Neural crest cell (in vitro differentiated cells): ENCODE results near the gene CHAD. TPM values are rescaled to one million over a fixed set of nuclear protein-coding genes. Genes with fewer than 3 reads are reported as not detected.

ENCODE experiments used
- DNase-seq: peaks from one replicate; pipeline ENCODE4 v3.0.0; 2021; ENCODE audit warnings: low read depth, mixed read lengths, low spot score
- H3K27ac Mint-ChIP-seq: one replicate; pipeline ENCODE4 v1.8.0; 2021; ENCODE audit warnings: mild to moderate bottlenecking, mixed read lengths; ENCODE audit not compliant: unreplicated experiment
- H3K27me3 Mint-ChIP-seq: 2 replicates; pipeline ENCODE4 v1.8.0; 2021; ENCODE audit warnings: low read depth, mild to moderate bottlenecking, mixed read lengths
- H3K36me3 Mint-ChIP-seq: 2 replicates; pipeline ENCODE4 v1.8.0; 2021; ENCODE audit warnings: low read depth, mild to moderate bottlenecking, mixed read lengths
- H3K4me1 Mint-ChIP-seq: 2 replicates; pipeline ENCODE4 v1.8.0; 2021; ENCODE audit warnings: mixed read lengths
- H3K4me3 Mint-ChIP-seq: one replicate; pipeline ENCODE4 v1.8.0; 2021; ENCODE audit warnings: mild to moderate bottlenecking, mixed read lengths
- H3K9me3 Mint-ChIP-seq: 2 replicates; pipeline ENCODE4 v1.8.0; 2021; ENCODE audit warnings: mixed read lengths
- total RNA-seq: library from RNA; stranded (reverse); gene quantifications from 2 replicates; pipeline ENCODE4 v1.2.1, GENCODE V29; 2021
- TF ChIP-seq, protein P1 (sequence below): fragments of 200-600 bp; sonication (generic); conservative IDR thresholded peaks from 2 replicates; pipeline ENCODE4 v1.5.0; 2021; ENCODE audit warnings: antibody characterized with exemption, mild to moderate bottlenecking

CHAD gene
- total RNA-seq, 1 donor from 2014 or later, result 0.19 TPM

DNA sequence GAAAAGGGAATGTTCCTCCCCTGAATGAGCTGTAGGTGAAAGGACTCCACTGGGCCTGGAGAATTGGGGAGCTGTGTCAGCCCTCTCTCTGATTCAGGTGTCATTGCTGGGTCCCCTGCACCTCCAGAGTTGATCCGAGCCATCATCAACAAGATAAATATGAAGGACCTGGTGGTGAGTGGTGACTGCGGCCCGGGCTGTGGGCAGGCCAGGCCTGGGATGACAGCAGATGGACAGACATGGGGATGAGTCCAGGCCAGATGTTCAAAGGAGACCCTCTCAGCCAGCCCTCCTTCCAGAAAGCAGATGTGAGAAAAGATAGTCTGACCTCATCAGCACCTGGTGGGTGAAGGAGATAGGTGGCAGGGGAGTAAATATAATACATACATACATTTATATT is 4.6 kb downstream of the CHAD start:
- Mint-ChIP-seq H3K9me3 (no peaks in the 10 kb centered on the region), H3K4me1 (peaks cover 16% of the 10 kb centered on the region), H3K4me3 (no peak overlapping the region), H3K36me3 (no peaks in the 10 kb centered on the region), H3K27ac (no peak overlapping the region), H3K27me3 (peaks cover 18% of the 10 kb centered on the region)
- DNase-seq, result no peak
- TF ChIP-seq, protein P1, sequence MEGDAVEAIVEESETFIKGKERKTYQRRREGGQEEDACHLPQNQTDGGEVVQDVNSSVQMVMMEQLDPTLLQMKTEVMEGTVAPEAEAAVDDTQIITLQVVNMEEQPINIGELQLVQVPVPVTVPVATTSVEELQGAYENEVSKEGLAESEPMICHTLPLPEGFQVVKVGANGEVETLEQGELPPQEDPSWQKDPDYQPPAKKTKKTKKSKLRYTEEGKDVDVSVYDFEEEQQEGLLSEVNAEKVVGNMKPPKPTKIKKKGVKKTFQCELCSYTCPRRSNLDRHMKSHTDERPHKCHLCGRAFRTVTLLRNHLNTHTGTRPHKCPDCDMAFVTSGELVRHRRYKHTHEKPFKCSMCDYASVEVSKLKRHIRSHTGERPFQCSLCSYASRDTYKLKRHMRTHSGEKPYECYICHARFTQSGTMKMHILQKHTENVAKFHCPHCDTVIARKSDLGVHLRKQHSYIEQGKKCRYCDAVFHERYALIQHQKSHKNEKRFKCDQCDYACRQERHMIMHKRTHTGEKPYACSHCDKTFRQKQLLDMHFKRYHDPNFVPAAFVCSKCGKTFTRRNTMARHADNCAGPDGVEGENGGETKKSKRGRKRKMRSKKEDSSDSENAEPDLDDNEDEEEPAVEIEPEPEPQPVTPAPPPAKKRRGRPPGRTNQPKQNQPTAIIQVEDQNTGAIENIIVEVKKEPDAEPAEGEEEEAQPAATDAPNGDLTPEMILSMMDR, result no peak

DNA sequence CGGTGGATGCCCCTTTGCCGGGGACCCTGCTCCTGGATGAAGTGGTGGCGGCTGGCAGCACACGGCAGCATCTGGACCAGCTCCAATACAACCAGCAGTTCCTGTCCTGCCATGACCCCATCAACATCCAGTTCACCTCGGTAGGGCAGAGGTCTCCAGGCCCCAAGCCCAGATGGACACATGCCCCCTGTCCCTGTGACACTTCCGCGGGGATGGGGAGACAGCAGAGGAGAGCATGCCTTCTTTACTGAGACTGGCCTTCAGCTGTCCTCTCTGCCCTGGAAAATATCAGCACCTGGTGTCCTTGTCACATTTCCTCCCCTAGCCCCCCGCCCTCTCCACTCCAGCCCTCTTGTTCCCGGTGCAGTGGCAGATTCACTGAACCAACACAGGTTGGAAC is 6.2 kb downstream of the CHAD start:
- no peak for DNase-seq
- TF ChIP-seq, protein P1, result no peak
- Mint-ChIP-seq H3K27ac (no peak overlapping the region), H3K27me3 (peaks cover 5% of the 10 kb centered on the region), H3K4me3 (no peak overlapping the region), H3K4me1 (peaks cover 7% of the 10 kb centered on the region), H3K36me3 (no peaks in the 10 kb centered on the region), H3K9me3 (no peaks in the 10 kb centered on the region)

DNA sequence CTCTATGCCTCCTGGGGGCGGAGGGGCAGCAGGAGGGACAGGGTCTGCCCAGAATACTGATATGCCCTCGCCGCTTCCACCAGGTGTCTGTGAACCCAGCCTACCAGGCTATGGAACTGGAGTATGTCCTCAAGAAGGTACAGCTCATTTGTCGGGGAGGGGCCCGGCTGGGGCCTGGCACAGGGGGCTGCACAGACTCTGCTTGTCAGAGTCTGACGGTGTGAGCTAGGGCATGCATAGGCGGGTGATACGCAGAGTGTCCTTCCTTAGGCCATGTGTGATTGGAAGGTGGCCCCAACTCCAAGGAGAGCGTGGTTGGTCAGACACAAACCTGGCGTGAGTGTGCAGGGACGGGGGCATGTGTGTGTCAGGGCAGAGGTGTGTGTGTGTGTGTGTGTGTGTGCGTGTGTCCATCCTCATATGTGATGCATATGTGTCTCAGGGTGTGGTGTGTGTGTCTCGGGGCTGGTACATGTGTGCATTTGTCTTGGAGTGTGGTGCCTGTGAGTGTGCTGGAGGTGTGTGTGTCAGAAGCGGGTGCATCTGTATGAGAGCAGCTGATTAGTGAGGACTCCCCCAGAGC is 7.0 kb downstream of the CHAD start:
- Mint-ChIP-seq H3K9me3 (no peaks in the 10 kb centered on the region), H3K4me3 (no peak overlapping the region), H3K4me1 (no peaks in the 10 kb centered on the region), H3K27me3 (peaks cover 2% of the 10 kb centered on the region), H3K36me3 (no peaks in the 10 kb centered on the region), H3K27ac (no peak overlapping the region)
- no peak for DNase-seq
- TF ChIP-seq, protein P1, result no peak

DNA sequence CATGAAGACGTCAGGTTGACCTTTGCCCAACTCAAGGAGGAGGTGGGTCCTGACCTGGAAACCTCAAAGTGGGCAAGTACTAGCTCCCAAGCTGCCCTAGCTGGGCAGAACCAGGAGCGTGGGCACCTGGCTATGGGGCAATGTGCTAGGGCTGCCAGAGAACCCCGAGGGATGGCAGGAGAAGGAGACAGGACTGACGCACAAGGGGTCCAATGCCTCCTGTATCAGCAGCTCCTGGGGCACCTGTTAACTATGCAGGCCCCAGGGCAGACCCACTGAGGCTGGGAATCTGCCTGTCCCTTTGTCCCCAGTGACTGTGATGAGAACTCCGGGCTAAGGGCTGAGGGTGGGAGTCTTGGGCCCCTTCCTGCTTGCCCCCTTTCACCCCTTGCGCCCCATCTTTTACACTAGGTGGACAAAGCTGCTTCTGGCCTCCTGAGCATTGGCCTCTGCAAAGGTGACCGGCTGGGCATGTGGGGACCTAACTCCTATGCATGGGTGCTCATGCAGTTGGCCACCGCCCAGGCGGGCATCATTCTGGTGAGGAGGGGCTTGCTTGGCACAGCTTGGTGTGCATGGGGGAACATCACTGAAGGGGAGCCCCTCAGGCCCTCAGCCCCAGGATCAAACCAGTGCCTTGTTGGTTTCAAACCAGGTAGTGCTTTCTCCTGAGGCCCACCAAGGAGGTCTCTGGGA is 7.7 kb downstream of the CHAD start:
- H3K9me3 Mint-ChIP-seq, result no peaks in the 10 kb centered on the region
- H3K4me3 Mint-ChIP-seq, result no peak overlapping the region
- H3K36me3 Mint-ChIP-seq, result peaks cover under 1% of the 10 kb centered on the region
- TF ChIP-seq, protein P1, result no peak
- DNase-seq, result no peak
- no peaks in the 10 kb centered on the region for H3K4me1 Mint-ChIP-seq
- peaks cover 2% of the 10 kb centered on the region for H3K27me3 Mint-ChIP-seq
- H3K27ac Mint-ChIP-seq, result no peak overlapping the region

DNA sequence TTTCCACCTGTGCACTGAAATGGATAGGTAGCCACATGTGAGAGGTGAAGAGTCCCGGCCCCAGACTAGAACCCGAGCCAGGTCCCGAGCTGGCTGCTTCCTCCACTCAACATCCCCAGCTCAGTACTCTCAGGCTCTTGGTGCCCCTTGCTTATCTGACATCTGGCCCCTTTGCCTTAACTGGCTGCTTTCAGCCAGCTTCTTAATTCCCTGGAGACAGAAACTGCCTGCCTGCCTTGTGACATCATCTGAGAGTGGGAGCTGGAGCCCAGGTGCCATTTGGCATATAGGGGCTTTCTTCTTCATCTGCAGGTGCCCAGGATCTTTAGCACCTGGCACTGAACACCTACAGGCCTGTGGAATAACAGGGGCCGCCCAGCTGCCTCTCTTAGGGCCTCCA is 8.9 kb downstream of the CHAD start:
- no peak for DNase-seq
- Mint-ChIP-seq H3K27ac (no peak overlapping the region), H3K4me1 (no peaks in the 10 kb centered on the region), H3K36me3 (peaks cover 2% of the 10 kb centered on the region), H3K4me3 (no peak overlapping the region), H3K9me3 (no peaks in the 10 kb centered on the region), H3K27me3 (no peaks in the 10 kb centered on the region)
- TF ChIP-seq, protein P1, result no peak
